Activated CD8-positive, alpha-beta memory T cell treated with anti-CD3 and anti-CD28 coated beads for 36 hours (primary cell): ENCODE measurements around the gene ANK3. TPM values are rescaled to one million over a fixed set of nuclear protein-coding genes. Genes with fewer than 3 reads are reported as not detected.

Source experiments
- CTCF ChIA-PET: fragments of 350-600 bp; sonication (Branson Sonifier 250); formaldehyde crosslinking; loops from one replicate; lab custom pipeline; 2021; ENCODE audit warnings: antibody characterized with exemption; lab: Charles Lee
- POLR2A ChIA-PET: fragments of 350-600 bp; sonication (Branson Sonifier 250); formaldehyde crosslinking; loops from one replicate; lab custom pipeline; 2021; ENCODE audit warnings: antibody characterized with exemption; lab: Charles Lee
- total RNA-seq, 2 experiments: library from RNA; stranded (reverse); gene quantifications; one replicate each; pipeline ENCODE4 v1.2.3, GENCODE V29; 2021

ANK3 gene
- total RNA-seq, 2 experiments from 2014 or later: 6.2 to 7.9 TPM

- ChIA-PET POLR2A (interaction anchor here (0.6 kb wide), 2 partner anchors 155 to 187 kb away, joined by 3 to 7 read pairs; no protein-coding TSS in a partner anchor), CTCF (interaction anchor here (0.6 kb wide), 1 partner anchor 292 kb away, joined by 4 read pairs; no protein-coding TSS in a partner anchor)
Observed at GRCh38 chr10:60031664-60032063, 358.0 kb downstream of the ANK3 start.

- CTCF ChIA-PET: interaction anchor here (1.3 kb wide), 2 partner anchors 402 to 405 kb away, joined by 3 to 4 read pairs; no protein-coding TSS in a partner anchor
- POLR2A ChIA-PET: no interaction called here
Observed at GRCh38 chr10:60031183-60031582, 358.5 kb downstream of the ANK3 start.

GRCh38 chr10:60029475-60029874, 360.2 kb downstream of the ANK3 start:
- CTCF ChIA-PET: interaction anchor here (1.3 kb wide), 1 partner anchor 403 kb away, joined by 3 read pairs; no protein-coding TSS in a partner anchor
- POLR2A ChIA-PET: interaction anchor here (0.6 kb wide), 1 partner anchor 63 kb away, joined by 4 read pairs; no protein-coding TSS in a partner anchor

GRCh38 chr10:60028081-60028480, 361.6 kb downstream of the ANK3 start:
- ChIA-PET POLR2A (no interaction called here), CTCF (interaction anchor here (0.8 kb wide), 1 partner anchor 402 kb away, joined by 3 read pairs; no protein-coding TSS in a partner anchor)

DNA sequence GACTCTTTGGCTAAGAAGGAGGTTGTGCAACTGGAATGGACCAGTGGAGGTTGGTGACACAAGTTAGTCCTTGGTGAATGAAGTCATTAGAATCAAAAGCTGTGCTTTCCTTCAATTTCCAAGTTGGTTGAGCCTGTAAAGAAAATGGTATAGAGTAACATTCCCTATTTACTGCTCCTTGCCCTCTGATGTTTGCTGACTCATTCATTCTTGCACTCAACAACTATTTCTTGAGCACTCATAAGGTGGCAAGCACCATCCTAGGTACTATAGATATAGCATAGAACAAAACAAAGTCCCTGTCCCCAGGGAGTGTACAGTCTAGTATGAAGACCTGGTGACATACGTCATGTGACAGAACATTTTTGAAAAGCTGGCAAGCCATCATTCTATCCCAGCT, 364.4 kb downstream of the ANK3 start:
- CTCF ChIA-PET: no interaction called here

GRCh38 chr10:60024506-60024905, 365.2 kb downstream of the ANK3 start:
- ChIA-PET POLR2A (no interaction called here), CTCF (no interaction called here)

More for the DNA sequence above, 364.4 kb downstream of the ANK3 start:
- POLR2A ChIA-PET: no interaction called here

GRCh38 chr10:60023155-60023877, 366.4 kb downstream of the ANK3 start:
- CTCF ChIA-PET: interaction anchor here (0.6 to 0.7 kb wide), 2 partner anchors 77 to 401 kb away, joined by 3 to 6 read pairs; no protein-coding TSS in a partner anchor
- POLR2A ChIA-PET: no interaction called here

DNA sequence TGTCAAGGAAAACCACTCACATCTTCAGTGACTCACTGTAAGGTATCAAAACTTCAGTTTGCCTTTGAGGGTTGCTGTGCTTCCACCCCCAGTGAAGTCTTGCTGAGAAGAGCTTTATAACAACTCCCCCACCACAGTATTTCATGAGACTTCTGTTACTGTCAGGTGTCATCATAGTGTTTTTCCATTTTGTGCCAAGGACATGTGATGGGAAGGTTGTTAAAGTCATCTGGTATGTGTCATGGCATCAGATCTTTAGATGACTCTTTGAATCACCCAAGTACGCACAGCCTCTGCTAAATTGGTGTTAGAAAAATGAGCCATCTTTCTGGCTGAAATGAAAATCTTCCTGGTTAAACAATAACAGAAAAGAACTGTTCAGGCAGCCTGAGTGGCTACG, 368.3 kb downstream of the ANK3 start:
- ChIA-PET POLR2A (no interaction called here), CTCF (no interaction called here)

DNA sequence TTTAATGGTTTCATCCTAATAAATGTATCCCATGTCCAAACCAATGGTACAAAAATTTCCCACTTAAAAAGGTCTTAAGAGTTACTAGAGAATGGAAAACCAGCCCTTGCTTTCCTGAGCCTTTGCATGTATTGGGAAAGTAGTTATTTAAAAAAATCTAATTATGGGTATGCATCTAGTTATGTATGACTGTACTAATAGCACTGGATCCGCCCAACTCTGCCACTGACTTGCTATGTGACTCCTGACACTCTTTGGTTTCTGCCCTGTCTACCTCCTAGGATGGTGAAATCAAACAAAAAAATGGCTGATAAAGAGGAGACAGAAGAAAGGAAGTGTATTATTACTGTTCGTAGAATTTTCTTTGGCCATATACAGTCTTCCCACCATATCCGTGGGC, 372.9 kb downstream of the ANK3 start:
- POLR2A ChIA-PET: no interaction called here
- CTCF ChIA-PET: no interaction called here

DNA sequence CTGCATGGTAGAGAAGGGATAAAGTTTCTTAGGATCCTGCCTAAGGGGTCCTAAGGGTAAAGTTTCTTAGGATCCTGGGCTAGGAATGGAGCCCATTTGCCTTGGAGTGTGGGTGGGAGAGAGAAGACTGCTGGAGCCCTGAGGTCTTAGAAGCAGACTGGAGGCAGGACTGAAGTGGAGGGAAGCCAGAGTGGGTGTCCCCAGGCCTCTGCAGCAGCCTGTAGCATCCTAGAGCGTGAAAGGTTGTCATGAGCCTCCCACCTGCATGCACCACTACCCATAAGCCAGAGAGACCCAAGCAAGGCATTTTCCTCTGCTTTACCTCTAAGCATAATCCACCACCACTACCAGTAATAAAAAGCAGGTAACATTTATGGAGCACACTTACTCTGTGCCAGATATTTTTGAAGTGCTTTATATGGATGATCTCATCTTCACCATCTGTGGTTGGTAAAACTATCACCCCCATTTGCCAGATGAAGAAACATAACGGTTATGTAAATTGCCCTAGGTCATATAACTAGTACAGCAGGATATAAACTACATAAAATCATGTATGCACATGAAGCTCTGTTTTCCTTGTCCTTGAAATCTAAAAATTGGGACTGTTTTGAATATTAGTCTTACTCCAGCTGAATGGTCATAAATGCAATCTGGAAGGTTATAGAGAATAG, 379.8 kb downstream of the ANK3 start:
- CTCF ChIA-PET: no interaction called here

GRCh38 chr10:60009276-60009675, 380.4 kb downstream of the ANK3 start:
- ChIA-PET POLR2A (no interaction called here), CTCF (no interaction called here)

More for the DNA sequence above, 379.8 kb downstream of the ANK3 start:
- POLR2A ChIA-PET: no interaction called here

DNA sequence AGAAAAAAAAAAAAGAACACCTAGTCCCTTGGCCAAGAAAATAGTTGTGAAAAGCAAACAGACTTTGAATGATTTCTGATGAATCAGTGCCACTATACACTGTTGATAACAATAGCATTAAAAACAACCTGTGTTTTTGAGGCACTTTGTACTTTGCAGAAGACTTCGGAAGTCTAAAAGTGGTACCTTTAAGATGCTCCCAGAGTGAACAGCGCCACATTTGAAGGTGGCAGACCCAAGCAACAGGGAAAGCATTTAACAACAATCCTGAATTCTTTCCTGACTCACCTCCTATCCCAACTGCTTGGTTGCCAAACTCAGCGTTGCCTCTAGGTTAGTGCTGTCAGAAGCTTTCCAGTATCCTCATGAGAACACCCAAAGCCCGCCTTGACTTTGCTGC, 380.9 kb downstream of the ANK3 start:
- ChIA-PET CTCF (no interaction called here), POLR2A (no interaction called here)

DNA sequence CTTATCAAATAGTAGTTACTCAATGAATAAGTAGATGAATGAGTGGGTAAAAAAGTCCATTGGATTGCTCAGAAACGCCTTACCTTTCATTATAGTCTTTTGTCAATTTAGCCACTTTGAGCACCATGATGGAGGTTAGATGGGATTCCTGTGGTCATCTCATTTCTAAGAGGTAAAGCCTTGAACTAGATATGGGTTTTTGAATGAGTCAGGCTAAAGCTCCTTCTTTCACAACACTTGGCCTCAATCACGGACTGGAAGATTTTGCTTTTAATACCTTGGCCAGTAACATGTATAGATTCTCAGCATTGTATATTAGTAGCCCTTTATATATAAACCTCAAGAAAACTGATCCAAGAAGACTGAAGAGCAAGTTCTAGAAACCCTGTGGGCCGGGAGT, 383.6 kb downstream of the ANK3 start:
- ChIA-PET POLR2A (no interaction called here), CTCF (no interaction called here)

- CTCF ChIA-PET: no interaction called here
- POLR2A ChIA-PET: no interaction called here
Observed at GRCh38 chr10:60003651-60004523, 385.8 kb downstream of the ANK3 start.

- CTCF ChIA-PET: interaction anchor here (0.7 kb wide), 1 partner anchor 320 kb away, joined by 3 read pairs; no protein-coding TSS in a partner anchor
- POLR2A ChIA-PET: no interaction called here
Observed at GRCh38 chr10:60000747-60001146, 388.9 kb downstream of the ANK3 start.

- ChIA-PET POLR2A (no interaction called here), CTCF (no interaction called here)
Observed at GRCh38 chr10:59997827-59998525, 391.7 kb downstream of the ANK3 start.

DNA sequence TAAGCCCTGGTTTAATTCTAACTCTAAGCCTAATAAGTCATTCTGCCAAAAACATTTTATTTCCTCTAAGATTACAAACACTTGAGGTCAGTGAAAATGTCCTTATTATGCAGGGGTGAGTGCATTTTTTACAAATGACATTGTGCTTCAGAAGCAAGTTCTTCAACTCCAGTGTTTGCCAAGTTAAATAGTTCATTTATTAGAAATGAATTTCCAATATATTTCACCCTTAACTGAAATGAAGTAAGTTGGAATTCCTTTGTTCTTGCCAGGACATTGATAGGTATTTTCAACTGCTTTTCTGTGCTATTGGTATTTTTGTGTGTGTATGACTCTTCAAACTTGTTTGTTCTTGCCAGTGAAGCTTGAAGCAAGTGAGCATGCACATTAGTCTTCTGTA, 393.8 kb downstream of the ANK3 start:
- ChIA-PET POLR2A (no interaction called here), CTCF (no interaction called here)

- POLR2A ChIA-PET: no interaction called here
- CTCF ChIA-PET: no interaction called here
Observed at GRCh38 chr10:59993931-59994330, 395.7 kb downstream of the ANK3 start.

DNA sequence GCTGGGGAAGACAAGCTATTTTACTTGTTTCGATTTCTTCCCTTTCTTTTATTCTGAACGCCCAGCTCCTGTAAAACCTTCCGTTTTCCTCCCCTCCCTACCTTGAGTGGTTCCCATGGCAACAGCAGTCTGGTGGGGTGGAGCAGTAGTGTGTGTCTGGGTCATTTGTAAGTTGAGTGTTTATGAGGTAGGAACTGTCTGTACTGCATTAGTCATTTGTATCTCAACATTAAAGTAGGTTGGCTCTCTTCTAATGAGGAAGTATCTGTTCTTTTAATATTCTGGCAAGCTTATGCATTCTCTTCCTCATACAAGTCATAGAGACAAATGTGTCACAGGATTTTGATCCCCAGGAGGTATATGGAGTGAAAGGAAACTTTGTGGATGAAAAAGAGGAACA, 398.0 kb downstream of the ANK3 start:
- CTCF ChIA-PET: no interaction called here
- POLR2A ChIA-PET: no interaction called here
